Measurements from ENCODE around the gene KCNJ6.
"Not testable (repeated sequence)": the region's sequence is repeated elsewhere in the genome, so short reads cannot be mapped to it uniquely, and the experiment has no call there.

Gene KCNJ6

DNA sequence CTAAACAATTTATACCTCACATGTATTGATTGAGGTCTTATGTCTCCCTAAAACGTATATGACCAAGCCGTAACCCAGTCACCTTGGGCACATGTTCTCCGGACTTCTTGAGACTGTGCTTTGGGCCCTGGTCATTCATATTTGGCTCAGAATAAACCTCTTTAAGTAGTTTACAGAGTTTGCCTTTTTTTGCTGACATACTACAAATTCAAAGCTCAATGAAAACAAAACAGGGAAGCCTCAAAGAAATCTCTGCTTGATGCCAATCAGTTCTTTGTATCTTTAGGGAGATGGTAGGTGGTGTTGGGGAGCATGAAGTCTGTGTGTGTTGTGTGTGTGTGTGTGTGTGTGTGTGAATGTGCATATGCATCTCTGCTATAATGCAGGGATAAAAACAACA is 247.0 kb downstream of the KCNJ6 start:
- no peak for DNase-seq

DNA sequence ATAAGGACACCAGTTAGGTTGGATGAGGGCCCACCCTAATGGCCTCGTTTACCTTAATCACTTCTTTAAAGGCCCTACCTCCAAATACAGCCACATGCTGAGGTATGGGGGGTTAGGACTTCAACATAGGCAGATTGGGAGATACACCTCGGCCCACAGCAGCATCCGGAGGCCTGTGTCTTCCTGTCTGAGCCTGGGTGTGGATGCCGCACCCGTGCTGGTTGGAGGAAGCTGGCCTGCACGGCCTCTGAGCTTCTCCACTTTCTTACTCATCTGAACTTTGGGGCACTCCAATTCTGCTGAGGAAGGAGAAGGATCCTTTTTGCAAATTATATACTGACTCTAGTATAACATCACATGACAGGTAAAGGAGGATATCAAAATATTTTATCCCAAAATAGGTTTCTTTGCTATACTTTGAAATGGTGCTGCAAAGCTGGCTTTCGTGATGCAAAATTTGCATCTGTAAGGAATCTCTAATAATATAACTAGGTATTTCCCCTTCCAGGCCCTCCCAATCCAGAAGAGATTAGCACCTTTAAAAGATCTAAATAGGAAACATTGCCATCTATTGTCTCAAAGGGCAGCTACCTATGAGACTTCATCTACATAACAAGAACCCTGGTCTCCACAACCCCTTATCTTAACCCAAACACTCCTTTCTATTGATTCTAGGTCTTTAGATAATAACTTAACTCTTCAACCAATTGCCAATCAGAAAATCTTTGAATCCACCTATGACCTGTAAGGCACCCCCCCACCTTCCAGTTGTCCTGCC is 247.6 kb downstream of the KCNJ6 start:
- no peak for DNase-seq

DNA sequence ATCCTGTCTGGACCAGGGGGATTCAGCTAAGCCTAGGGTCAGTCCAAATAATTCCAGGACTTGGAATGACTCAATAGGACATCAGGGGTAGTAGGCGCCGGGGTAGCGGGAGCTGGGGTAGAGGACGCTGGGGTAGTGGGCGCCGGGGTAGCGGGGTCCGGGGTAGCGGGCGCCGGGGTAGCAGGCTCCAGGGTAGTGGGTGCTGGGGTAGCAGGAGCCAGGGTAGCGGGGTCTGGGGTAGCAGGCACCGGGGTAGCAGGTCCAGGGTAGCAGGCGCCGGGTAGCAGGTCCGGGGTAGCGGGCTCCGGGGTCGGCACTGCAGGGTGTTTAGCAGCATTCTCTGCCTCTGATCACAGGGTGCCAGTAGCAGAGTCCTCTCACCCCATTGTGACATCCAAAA is 248.9 kb downstream of the KCNJ6 start:
- DNase-seq, result no peak

GRCh38 chr21:37665230-37666024 is 250.8 kb downstream of the KCNJ6 start:
- DNase-seq, result no peak

- DNase-seq, result not testable (repeated sequence)
These were observed 254.0 kb downstream of the KCNJ6 start for GRCh38 chr21:37662227-37662626.

- DNase-seq, result no peak
These were observed 255.5 kb downstream of the KCNJ6 start for GRCh38 chr21:37660709-37661108.

- no peak for DNase-seq
These were observed 256.4 kb downstream of the KCNJ6 start for GRCh38 chr21:37659874-37660273.

- no peak for DNase-seq
These were observed 257.3 kb downstream of the KCNJ6 start for GRCh38 chr21:37658817-37659458.

DNA sequence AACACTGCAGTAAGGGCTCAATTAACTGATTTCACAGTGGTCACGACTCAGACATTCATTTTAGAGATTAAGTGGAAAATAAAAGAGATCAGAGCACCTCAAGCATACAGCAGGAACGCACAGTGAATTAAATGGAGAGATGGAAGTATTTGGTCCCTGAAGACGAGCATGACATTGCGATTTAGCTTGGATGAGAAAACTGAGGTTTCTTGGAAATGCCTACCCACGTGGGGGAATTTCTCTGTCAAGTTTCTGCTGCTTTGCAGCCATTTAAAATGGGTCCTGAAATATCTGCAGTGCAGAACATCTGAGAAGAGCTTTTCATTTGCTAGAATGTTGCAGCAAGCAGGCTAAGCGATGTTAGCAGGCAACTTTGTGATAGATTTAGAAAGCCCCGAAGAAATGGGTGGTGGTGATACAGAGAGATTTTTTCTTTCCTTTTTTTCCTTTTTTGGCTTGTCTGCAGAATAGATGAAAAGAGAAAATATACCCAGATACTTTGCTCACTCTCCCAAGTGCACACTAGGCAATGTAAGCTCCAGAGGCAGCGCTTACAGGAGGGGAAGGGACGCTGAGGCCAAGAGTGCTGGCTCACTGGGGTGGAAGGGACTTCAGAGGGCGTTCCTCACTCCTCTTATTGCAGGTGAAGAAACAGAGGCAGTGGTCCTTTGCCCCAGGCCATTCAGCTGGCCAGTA is 258.0 kb downstream of the KCNJ6 start:
- no peak for DNase-seq

DNA sequence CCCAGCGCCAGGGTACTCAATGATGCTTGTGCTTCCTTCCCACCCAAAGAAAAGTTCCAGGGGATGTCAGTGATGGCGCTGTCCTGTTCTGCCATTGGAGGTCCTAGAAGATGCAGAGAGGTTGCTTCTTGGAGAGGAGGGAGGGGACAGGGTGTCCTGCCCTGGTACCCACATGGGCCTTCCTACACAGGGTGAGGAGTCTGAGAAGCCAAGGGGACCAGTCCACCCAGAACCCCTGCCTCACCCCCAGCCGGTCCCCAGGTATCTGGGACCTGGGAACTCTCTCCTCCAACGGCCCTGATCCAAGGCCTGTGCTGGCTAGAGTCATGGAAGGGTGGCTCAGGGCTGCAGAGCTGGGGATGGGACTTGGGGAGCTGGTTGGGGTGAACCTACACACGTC is 259.4 kb downstream of the KCNJ6 start:
- no peak for DNase-seq

- DNase-seq, result no peak
These were observed 260.5 kb downstream of the KCNJ6 start for GRCh38 chr21:37655611-37656300.

GRCh38 chr21:37654596-37654995 is 261.7 kb downstream of the KCNJ6 start:
- no peak for DNase-seq

DNA sequence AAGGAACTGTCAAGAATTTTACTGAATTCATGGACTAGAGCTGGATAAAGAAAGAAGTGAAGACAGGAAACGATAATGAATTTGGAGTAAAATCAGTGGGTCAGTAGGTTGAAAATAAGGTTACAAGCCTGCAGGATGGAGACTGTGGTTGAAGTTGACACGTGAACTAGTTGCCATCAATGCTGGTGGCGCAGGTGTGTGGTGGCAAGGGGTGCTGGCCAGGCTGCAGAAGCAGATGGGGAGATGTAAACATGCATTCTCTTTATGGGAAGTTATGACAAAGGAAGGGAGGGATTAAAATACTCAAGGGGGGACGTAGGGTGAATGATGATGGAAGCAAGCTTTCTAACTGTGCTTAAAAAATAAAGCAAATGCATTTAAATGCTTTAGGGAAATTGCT is 263.1 kb downstream of the KCNJ6 start:
- no peak for DNase-seq

GRCh38 chr21:37647781-37648180 is 268.5 kb downstream of the KCNJ6 start:
- no peak for DNase-seq

GRCh38 chr21:37646761-37647160 is 269.5 kb downstream of the KCNJ6 start:
- not testable (repeated sequence) for DNase-seq

- DNase-seq, result no peak
These were observed 270.4 kb downstream of the KCNJ6 start for GRCh38 chr21:37645848-37646247.

- DNase-seq, result no peak
These were observed 271.6 kb downstream of the KCNJ6 start for GRCh38 chr21:37644636-37645035.

DNA sequence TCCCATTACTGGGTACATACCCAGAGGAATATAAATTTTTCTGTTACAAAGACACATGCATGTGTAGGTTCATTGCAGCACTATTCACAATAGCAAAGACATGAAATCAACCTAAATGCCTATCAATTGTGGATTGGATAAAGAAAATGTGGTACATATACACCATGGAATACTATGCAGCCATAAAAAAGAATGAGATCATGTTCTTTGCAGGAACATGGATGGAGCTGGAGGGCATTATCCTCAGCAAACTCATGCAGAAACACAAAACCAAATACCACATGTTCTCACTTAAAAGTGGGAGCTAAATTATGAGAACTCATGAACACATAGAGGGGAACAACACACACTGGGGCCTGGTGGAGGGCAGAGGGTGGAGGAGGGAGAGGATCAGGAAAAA is 272.4 kb downstream of the KCNJ6 start:
- not testable (repeated sequence) for DNase-seq

- peak; percentile 28 for DNase-seq
These were observed 273.8 kb downstream of the KCNJ6 start for GRCh38 chr21:37642493-37642892.

GRCh38 chr21:37639756-37640155 is 276.5 kb downstream of the KCNJ6 start:
- no peak for DNase-seq

DNA sequence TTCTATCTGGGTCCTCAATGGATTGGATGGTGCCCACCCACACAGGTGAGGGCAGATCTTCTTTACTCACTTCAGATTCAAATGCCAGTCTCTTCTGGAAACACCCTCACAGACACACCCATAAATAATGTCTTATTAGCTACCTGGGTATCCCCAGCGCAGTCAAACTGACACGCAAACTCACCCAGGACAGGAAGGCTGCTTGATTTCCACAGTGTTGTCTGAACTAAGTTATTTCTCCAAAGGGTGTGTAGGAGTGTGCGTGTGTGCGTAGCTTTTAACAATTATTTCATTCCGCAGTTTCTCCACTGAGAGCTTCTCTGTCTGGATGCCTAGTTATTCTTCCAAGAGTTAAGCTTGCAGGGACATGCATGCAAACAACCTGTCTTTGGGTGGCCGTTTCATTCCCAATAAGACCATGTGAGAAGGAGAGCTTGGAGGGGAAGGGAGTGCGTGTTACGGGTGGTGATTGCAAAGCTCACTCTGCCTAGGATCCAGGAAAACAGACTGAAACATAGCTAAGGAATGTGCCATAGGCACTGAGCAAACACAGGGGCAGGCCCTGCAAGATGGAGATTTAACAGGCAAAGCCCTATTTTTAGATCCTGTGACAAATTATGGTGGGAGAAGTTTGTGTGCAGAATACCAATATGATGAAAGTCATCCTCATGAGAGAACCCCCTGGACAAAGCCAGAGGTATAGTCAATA is 280.0 kb downstream of the KCNJ6 start:
- no peak for DNase-seq
